IMR-90 (cell line): ENCODE data around the gene PPP1R13L. TPM values are rescaled to one million over a fixed set of nuclear protein-coding genes. Genes with fewer than 3 reads are reported as not detected.

ENCODE experiments used
- ATAC-seq: fragments of 200-7000 bp; cut with Tn5 transposase; 2 replicates; pipeline ENCODE4 v1.9.1; 2020; ENCODE audit warnings: low read depth, mild to moderate bottlenecking, moderate library complexity
- BruUV-seq: library from RNA; stranded (reverse); fragments of 400-500 nt; replicated peaks from 2 replicates; lab custom pipeline; 2021; lab: Mats Ljungman, UMichigan
- CTCF ChIA-PET: fragments of 300-600 bp; formaldehyde crosslinking; extraction: SDS; loops from one replicate; lab custom pipeline; 2021; ENCODE audit warnings: antibody characterized with exemption; lab: Yijun Ruan, JAX
- POLR2A ChIA-PET: fragments of 300-600 bp; sonication (Branson Sonifier 250); formaldehyde crosslinking; loops from one replicate; lab custom pipeline; 2022; ENCODE audit warnings: antibody characterized with exemption; ENCODE audit not compliant: unreplicated experiment; lab: Charles Lee
- DNase-seq: peaks from one replicate; pipeline ENCODE4 v3.0.0; 2013
- H2AFZ ChIP-seq: replicated peaks from 2 replicates; pipeline ENCODE3; 2013; ENCODE audit warnings: low read length, mild to moderate bottlenecking; ENCODE audit not compliant: poor library complexity
- H2AK5ac ChIP-seq: 2 replicates; pipeline ENCODE4 v1.6.1; 2013; ENCODE audit warnings: low read depth, low read length, inconsistent platforms
- H2AK9ac ChIP-seq: replicated peaks from 2 replicates; pipeline ENCODE3; 2013; ENCODE audit warnings: mild to moderate bottlenecking, low read depth, low read length, moderate library complexity; ENCODE audit not compliant: poor library complexity
- H2BK120ac ChIP-seq: 2 replicates; pipeline ENCODE4 v1.6.1; 2013; ENCODE audit warnings: low read depth, low read length, inconsistent platforms
- H2BK15ac ChIP-seq: 3 replicates; pipeline ENCODE4 v1.6.1; 2013; ENCODE audit warnings: low read depth, low read length, inconsistent platforms
- H2BK20ac ChIP-seq: 2 replicates; pipeline ENCODE4 v1.6.1; 2013; ENCODE audit warnings: low read depth, mild to moderate bottlenecking, inconsistent platforms, low read length, moderate library complexity
- H2BK5ac ChIP-seq: 2 replicates; pipeline ENCODE4 v1.6.1; 2013; ENCODE audit warnings: mild to moderate bottlenecking, low read depth, low read length, inconsistent platforms; ENCODE audit not compliant: poor library complexity, severe bottlenecking
- H3K14ac ChIP-seq: replicated peaks from 2 replicates; pipeline ENCODE4 v1.6.1; 2013; ENCODE audit warnings: low read depth, low read length, inconsistent platforms
- H3K18ac ChIP-seq: 2 replicates; pipeline ENCODE4 v1.6.1; 2013; ENCODE audit warnings: low read depth, low read length, control low read depth
- H3K23ac ChIP-seq: 2 replicates; pipeline ENCODE4 v1.6.1; 2013; ENCODE audit warnings: low read depth, low read length, inconsistent platforms
- H3K27ac ChIP-seq: 2 replicates; pipeline ENCODE4 v1.5.1; 2013; ENCODE audit warnings: mild to moderate bottlenecking, control low read depth, low read length; ENCODE audit not compliant: insufficient read depth
- H3K27me3 ChIP-seq: 2 replicates; pipeline ENCODE4 v1.6.1; 2013; ENCODE audit warnings: low read length; ENCODE audit not compliant: control insufficient read depth, insufficient read depth
- H3K36me3 ChIP-seq: 2 replicates; pipeline ENCODE4 v1.6.1; 2013; ENCODE audit warnings: low read length, mixed read lengths; ENCODE audit not compliant: control insufficient read depth, insufficient read depth
- H3K4ac ChIP-seq: 2 replicates; pipeline ENCODE4 v1.6.1; 2013; ENCODE audit warnings: low read depth, low read length, inconsistent platforms
- H3K4me1 ChIP-seq: 2 replicates; pipeline ENCODE4 v1.6.1; 2013; ENCODE audit warnings: low read length, mixed read lengths; ENCODE audit not compliant: control insufficient read depth, insufficient read depth
- H3K4me2 ChIP-seq: 2 replicates; pipeline ENCODE4 v1.6.1; 2013; ENCODE audit warnings: low read depth, mild to moderate bottlenecking, control low read depth, low read length, moderate library complexity
- H3K4me3 ChIP-seq: 2 replicates; pipeline ENCODE4 v1.5.1; 2013; ENCODE audit warnings: low read depth, mild to moderate bottlenecking, control low read depth, low read length, moderate library complexity; ENCODE audit not compliant: insufficient read depth
- H3K56ac ChIP-seq: 2 replicates; pipeline ENCODE4 v1.6.1; 2013; ENCODE audit warnings: low read length, inconsistent platforms; ENCODE audit not compliant: insufficient read depth; ENCODE audit errors: extremely low read depth
- H3K79me1 ChIP-seq, 2 experiments: 2 replicates each; pipeline ENCODE4 v1.6.1; 2013; ENCODE audit warnings: low read length in 2 of 2, inconsistent platforms in 1 of 2, low read depth in 1 of 2
- H3K9ac ChIP-seq: 2 replicates; pipeline ENCODE4 v1.6.1; 2013; ENCODE audit warnings: low read depth, low read length, control low read depth
- H3K9me1 ChIP-seq: 2 replicates; pipeline ENCODE4 v1.6.1; 2013; ENCODE audit warnings: low read length, inconsistent platforms; ENCODE audit not compliant: insufficient read depth
- H3K9me3 ChIP-seq: 2 replicates; pipeline ENCODE4 v1.6.1; 2013; ENCODE audit warnings: low read length; ENCODE audit not compliant: control insufficient read depth, insufficient read depth
- H4K20me1 ChIP-seq: 2 replicates; pipeline ENCODE4 v1.6.1; 2013; ENCODE audit warnings: low read length, inconsistent platforms; ENCODE audit not compliant: insufficient read depth
- H4K5ac ChIP-seq: 2 replicates; pipeline ENCODE4 v1.6.1; 2013; ENCODE audit warnings: mild to moderate bottlenecking, low read depth, low read length, control low read depth
- H4K8ac ChIP-seq, 2 experiments: 2 replicates each; pipeline ENCODE4 v1.6.1; 2013; ENCODE audit warnings: low read depth in 2 of 2, low read length in 2 of 2, control low read depth in 1 of 2, inconsistent platforms in 1 of 2
- H4K91ac ChIP-seq: 2 replicates; pipeline ENCODE4 v1.6.1; 2013; ENCODE audit warnings: low read depth, low read length, inconsistent platforms; ENCODE audit not compliant: insufficient read depth
- CHD1 ChIP-seq: IDR thresholded peaks from 2 replicates; pipeline ENCODE4 v1.6.1; 2012; ENCODE audit warnings: low read depth, low read length, improper control_type of control experiment
- MAFK ChIP-seq: IDR thresholded peaks from 2 replicates; pipeline ENCODE4 v1.6.1; 2012; ENCODE audit warnings: low read depth, low read length, improper control_type of control experiment
- RAD21 ChIP-seq: IDR thresholded peaks from 2 replicates; pipeline ENCODE4 v1.6.1; 2012; ENCODE audit warnings: low read length, improper control_type of control experiment
- WGBS, 2 experiments: methylation state at CpG; one replicate each; pipeline versions ENCODE4 v1.1.5 to v1.1.7; 2013; ENCODE audit warnings: missing lambda C conversion rate in 2 of 2; ENCODE audit not compliant: insufficient read length in 1 of 2; ENCODE audit errors: extremely low coverage in 2 of 2; 5-methylcytosine and 5-hydroxymethylcytosine counted together
- dilution Hi-C: fragments of 300-500 bp; cut with HindIII; formaldehyde crosslinking; loops from one replicate; pipeline ENCODE4 v1.14.3; 2018; ENCODE audit warnings: low sequenced_read_pairs; ENCODE audit not compliant: unreplicated experiment
- in situ Hi-C: fragments of 300-500 bp; cut with MboI; formaldehyde crosslinking; loops from 3 replicates; pipeline ENCODE4 v1.14.3; 2019; ENCODE audit warnings: low sequenced_read_pairs, inconsistent platforms, mixed read lengths
- intact Hi-C: fragments of 100-400 bp; cut with micrococcal nuclease; formaldehyde crosslinking; loops from 2 replicates; pipeline ENCODE4 v1.10.0; 2022
- polyA plus RNA-seq, 3 experiments: library from polyadenylated mRNA; depleted of rRNA; stranded (reverse); fragments of >200 nt; gene quantifications; 2 replicates each; pipeline ENCODE4 v1.2.3, GENCODE V29; 2012; ENCODE audit warnings: low replicate concordance in 1 of 3
- total RNA-seq: library from RNA; depleted of rRNA; stranded (reverse); fragments of >200 nt; gene quantifications from 2 replicates; pipeline ENCODE4 v1.2.3, GENCODE V29; 2012
- TF ChIP-seq, protein P1 (sequence below): fragments of 150-350 bp; IDR thresholded peaks from 2 replicates; pipeline ENCODE4 v1.6.1; 2016; ENCODE audit warnings: low read depth, mild to moderate bottlenecking, low read length, moderate library complexity, borderline replicate concordance

The PPP1R13L gene
- total and polyA plus RNA-seq, 2 of the 4 experiments (the other 2 are of a cell fraction) = 3.0 to 13.3 TPM

DNA sequence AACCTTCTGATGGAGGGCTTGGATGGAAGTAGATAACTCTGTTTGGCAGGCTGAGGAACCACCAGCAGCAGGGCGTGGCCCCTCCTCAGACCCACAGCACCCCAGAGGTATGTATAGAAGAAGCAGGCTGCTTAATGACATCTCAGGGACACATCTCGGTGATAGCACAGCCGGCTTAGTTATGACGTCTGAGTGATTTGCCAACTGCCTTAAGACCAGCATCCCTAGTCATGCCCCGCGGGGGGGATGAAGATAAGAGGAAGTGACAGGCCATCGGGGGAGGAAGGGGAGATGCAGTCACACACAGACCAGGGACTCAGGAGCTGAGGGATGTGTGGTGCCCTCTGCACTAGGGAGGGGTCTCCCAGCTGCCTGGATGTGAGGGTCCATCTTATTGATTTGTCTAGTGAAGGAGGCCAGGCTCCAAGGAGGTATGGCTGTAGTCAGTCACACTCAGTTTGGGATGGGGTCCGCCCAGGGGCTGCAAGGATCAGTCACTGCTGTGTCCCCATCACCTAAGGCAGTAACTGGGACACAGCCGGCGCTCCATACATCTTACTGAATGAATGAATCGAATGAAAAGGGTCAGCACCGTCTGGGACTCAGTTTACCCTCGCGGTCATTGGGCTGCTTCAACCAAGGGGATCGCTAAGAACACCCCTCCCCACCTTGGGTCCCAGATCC, 38.1 kb upstream of the PPP1R13L start (continued):
- TF ChIP-seq, protein P1, sequence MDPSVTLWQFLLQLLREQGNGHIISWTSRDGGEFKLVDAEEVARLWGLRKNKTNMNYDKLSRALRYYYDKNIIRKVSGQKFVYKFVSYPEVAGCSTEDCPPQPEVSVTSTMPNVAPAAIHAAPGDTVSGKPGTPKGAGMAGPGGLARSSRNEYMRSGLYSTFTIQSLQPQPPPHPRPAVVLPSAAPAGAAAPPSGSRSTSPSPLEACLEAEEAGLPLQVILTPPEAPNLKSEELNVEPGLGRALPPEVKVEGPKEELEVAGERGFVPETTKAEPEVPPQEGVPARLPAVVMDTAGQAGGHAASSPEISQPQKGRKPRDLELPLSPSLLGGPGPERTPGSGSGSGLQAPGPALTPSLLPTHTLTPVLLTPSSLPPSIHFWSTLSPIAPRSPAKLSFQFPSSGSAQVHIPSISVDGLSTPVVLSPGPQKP = no peak

DNA sequence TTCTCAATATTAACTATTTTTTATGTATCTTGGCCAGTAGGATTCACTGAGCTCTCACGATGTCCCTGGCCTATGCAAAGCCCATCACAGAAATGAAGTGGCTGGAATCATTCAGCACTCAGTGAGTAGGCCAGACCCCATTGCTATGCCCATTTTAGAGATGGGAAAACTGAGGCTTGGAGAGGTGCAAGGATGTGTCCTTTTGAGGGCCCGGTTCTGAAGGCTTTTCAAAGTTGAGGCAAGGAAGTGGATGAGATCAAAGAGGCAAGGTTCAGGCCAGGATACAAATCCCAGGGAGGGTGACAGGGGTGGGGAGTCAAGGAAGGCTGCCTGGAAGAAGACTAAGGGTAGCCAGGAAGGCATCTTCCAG, 37.5 kb upstream of the PPP1R13L start:
- CTCF ChIA-PET = interaction anchor here (1.2 kb wide), 1 partner anchor 36 kb away, joined by 4 read pairs; no protein-coding TSS in a partner anchor
- WGBS, 2 experiments = 100% methylated on average over 1 of the region's 2 CpGs; no CpG with 5 or more reads in 1 of the 2 experiments

More for the DNA sequence above, 37.5 kb upstream of the PPP1R13L start:
- H2BK120ac ChIP-seq = no peak overlapping the region
- H3K36me3 ChIP-seq = no peaks in the 10 kb centered on the region
- H3K4me1 ChIP-seq = peaks cover 17% of the 10 kb centered on the region
- no peak overlapping the region for H3K18ac ChIP-seq
- DNase-seq (no peak), ATAC-seq (no peak)
- peak overlapping the region; percentile 67 for H3K4ac ChIP-seq
- peaks cover 0 to 22% of the 10 kb centered on the region in 2 experiments; a peak in 2 of 4 replicates for H3K79me1 ChIP-seq
- in situ Hi-C loops (loop anchor here (5.0 kb wide), 1 partner anchor 35 kb away; no protein-coding TSS in a partner anchor), dilution Hi-C loops (no loop called here), intact Hi-C loops (no loop called here)
- no peaks in the 10 kb centered on the region for H3K27me3 ChIP-seq
- 0 out of 3 replicates have a peak overlapping the region, but pooled peaks have one; percentile 66 for H2BK15ac ChIP-seq
- no peak overlapping the region for H4K5ac ChIP-seq
- H4K20me1 ChIP-seq = no peaks in the 10 kb centered on the region
- no peak overlapping the region for H3K4me2 ChIP-seq
- H2AK5ac ChIP-seq = peak overlapping the region; percentile 37
- no TSS peak for BruUV-seq
- no peak overlapping the region; the same call in 1 of the 2 replicates for H3K14ac ChIP-seq
- no peak overlapping the region for H3K56ac ChIP-seq
- no peak overlapping the region for H2BK5ac ChIP-seq
- no peak overlapping the region; the same call in 1 of the 2 replicates for H3K27ac ChIP-seq
- POLR2A ChIA-PET = no interaction called here
- peak overlapping the region; percentile 9; the same call in 1 of the 2 replicates for H3K23ac ChIP-seq
- peak overlapping the region; percentile 22; the same call in 1 of the 2 replicates for H4K91ac ChIP-seq
- peak overlapping the region in 1 of 2 experiments; percentile 54; a peak in 1 of 4 replicates for H4K8ac ChIP-seq
- peak overlapping the region; percentile 52 for H2AK9ac ChIP-seq
- no peak overlapping the region for H3K4me3 ChIP-seq
- peak overlapping the region; percentile 87 for H2AFZ ChIP-seq
- H3K9me3 ChIP-seq = no peaks in the 10 kb centered on the region
- no peaks in the 10 kb centered on the region for H3K9me1 ChIP-seq
- no peak overlapping the region for H3K9ac ChIP-seq
- TF ChIP-seq MAFK (no peak), RAD21 (no peak), CHD1 (no peak)
- 0 out of 2 replicates have a peak overlapping the region, but pooled peaks have one; percentile 14 for H2BK20ac ChIP-seq
